H1 (cell line): Measurements from ENCODE around the gene MLEC. TPM values are rescaled to one million over a fixed set of nuclear protein-coding genes. Genes with fewer than 3 reads are reported as not detected.

ENCODE experiments used
- CTCF ChIA-PET: fragments of 300-600 bp; sonication (Branson Sonifier 250); formaldehyde crosslinking; loops from one replicate; lab custom pipeline; 2021; ENCODE audit not compliant: partially characterized antibody; lab: Charles Lee
- POLR2A ChIA-PET: fragments of 300-600 bp; sonication (Branson Sonifier 250); formaldehyde crosslinking; loops from one replicate; lab custom pipeline; 2021; ENCODE audit warnings: inconsistent platforms; ENCODE audit not compliant: partially characterized antibody; lab: Charles Lee
- DNase-seq, 2 experiments: peaks; one replicate each; pipeline versions ENCODE4 v3.0.0 to v3.0.0-alpha.2; 2010 to 2022; ENCODE audit warnings: low spot score in 2 of 2, low read depth in 1 of 2, mixed read lengths in 1 of 2
- FAIRE-seq: peaks from 2 replicates; lab custom pipeline; 2011; peaks lifted over from hg19 to GRCh38; lab: Jason Lieb, UNC
- H2AFZ ChIP-seq: 2 replicates; pipeline ENCODE4 v1.8.1; 2012; ENCODE audit warnings: low read length, inconsistent platforms
- H2AK5ac ChIP-seq: 2 replicates; pipeline ENCODE4 v1.6.1; 2013; ENCODE audit warnings: low read depth, low read length
- H2BK120ac ChIP-seq: replicated peaks from 2 replicates; pipeline ENCODE3; 2013; ENCODE audit warnings: low read depth, low read length, inconsistent platforms
- H2BK12ac ChIP-seq: 2 replicates; pipeline ENCODE4 v1.6.1; 2013; ENCODE audit warnings: low read depth, low read length
- H2BK15ac ChIP-seq: 2 replicates; pipeline ENCODE4 v1.6.1; 2013; ENCODE audit warnings: low read length
- H2BK20ac ChIP-seq: 2 replicates; pipeline ENCODE4 v1.6.1; 2013; ENCODE audit warnings: low read length
- H2BK5ac ChIP-seq: 2 replicates; pipeline ENCODE4 v1.6.1; 2013; ENCODE audit warnings: low read depth, low read length
- H3K14ac ChIP-seq: 2 replicates; pipeline ENCODE4 v1.6.1; 2013; ENCODE audit warnings: inconsistent platforms; ENCODE audit not compliant: insufficient read length
- H3K18ac ChIP-seq: 2 replicates; pipeline ENCODE4 v1.6.1; 2013; ENCODE audit warnings: low read length; ENCODE audit errors: extremely low read depth
- H3K23ac ChIP-seq: 2 replicates; pipeline ENCODE4 v1.6.1; 2013; ENCODE audit warnings: inconsistent platforms; ENCODE audit not compliant: insufficient read length
- H3K23me2 ChIP-seq: 2 replicates; pipeline ENCODE4 v1.6.1; 2013; ENCODE audit warnings: low read depth, low read length
- H3K27ac ChIP-seq: 2 replicates; pipeline ENCODE4 v1.6.1; 2011; ENCODE audit warnings: low read depth, low read length, inconsistent platforms
- H3K27me3 ChIP-seq, 4 experiments: replicated peaks in 1 of 4; 1 replicate in 1 of 4; 2 replicates in 3 of 4; pipeline versions ENCODE4 v1.6.1 to v1.8.1; 2011 to 2013; ENCODE audit warnings: low read length in 3 of 4, mild to moderate bottlenecking in 3 of 4, inconsistent platforms in 2 of 4, mixed read lengths in 2 of 4, moderate library complexity in 1 of 4; ENCODE audit not compliant: control insufficient read depth in 3 of 4, insufficient read depth in 3 of 4; ENCODE audit errors: extremely low read depth in 1 of 4
- H3K36me3 ChIP-seq, 4 experiments: 2 replicates each; pipeline versions ENCODE4 v1.6.1 to v1.8.1; 2011 to 2013; ENCODE audit warnings: mild to moderate bottlenecking in 4 of 4, low read length in 3 of 4, moderate library complexity in 2 of 4, control low read depth in 1 of 4, inconsistent platforms in 1 of 4; ENCODE audit not compliant: insufficient read depth in 4 of 4, control insufficient read depth in 2 of 4
- H3K4ac ChIP-seq: replicated peaks from 2 replicates; pipeline ENCODE3; 2013; ENCODE audit warnings: low read length, low read depth, mixed read lengths, inconsistent platforms; ENCODE audit not compliant: insufficient read length
- H3K4me1 ChIP-seq, 4 experiments: replicated peaks in 1 of 4; 1 replicate in 1 of 4; 2 replicates in 3 of 4; pipeline versions ENCODE4 v1.6.1 to v1.8.1; 2011 to 2013; ENCODE audit warnings: low read length in 3 of 4, inconsistent platforms in 2 of 4, mixed read lengths in 1 of 4; ENCODE audit not compliant: insufficient read depth in 4 of 4, control insufficient read depth in 3 of 4
- H3K4me2 ChIP-seq, 2 experiments: 2 replicates each; pipeline versions ENCODE4 v1.6.1 to v1.8.1; 2011 to 2013; ENCODE audit warnings: low read depth in 2 of 2, low read length in 2 of 2, control low read depth in 1 of 2, inconsistent platforms in 1 of 2, mild to moderate bottlenecking in 1 of 2; ENCODE audit not compliant: insufficient read depth in 1 of 2
- H3K4me3 ChIP-seq, 4 experiments: fragments of 200-600, 300-600 bp in 1 of 4; sonication (generic), shearing (Covaris generic), sonication (Bioruptor Twin) in 1 of 4; 2 replicates each; pipeline versions ENCODE4 v1.5.1 to v1.8.1; 2011 to 2016; ENCODE audit warnings: low read length in 4 of 4, low read depth in 3 of 4, control low read depth in 2 of 4, inconsistent platforms in 2 of 4, mild to moderate bottlenecking in 2 of 4, mixed read lengths in 1 of 4, moderate library complexity in 1 of 4; ENCODE audit not compliant: insufficient read depth in 2 of 4; ENCODE audit errors: extremely low read depth in 1 of 4
- H3K56ac ChIP-seq: replicated peaks from 2 replicates; pipeline ENCODE3; 2013; ENCODE audit warnings: low read depth, mild to moderate bottlenecking, mixed read lengths, low read length, inconsistent platforms; ENCODE audit not compliant: insufficient read length
- H3K79me1 ChIP-seq: 2 replicates; pipeline ENCODE4 v1.6.1; 2013; ENCODE audit warnings: low read depth, low read length, control low read depth
- H3K79me2 ChIP-seq, 2 experiments: 2 replicates each; pipeline versions ENCODE4 v1.6.1 to v1.8.1; 2012 to 2013; ENCODE audit warnings: low read length in 2 of 2, mild to moderate bottlenecking in 2 of 2, inconsistent platforms in 1 of 2; ENCODE audit not compliant: insufficient read depth in 2 of 2, control insufficient read depth in 1 of 2
- H3K9ac ChIP-seq, 4 experiments: replicated peaks in 1 of 4; 1 replicate in 1 of 4; 2 replicates in 3 of 4; pipeline versions ENCODE4 v1.6.1 to v1.8.1; 2011 to 2013; ENCODE audit warnings: low read depth in 3 of 4, low read length in 3 of 4, control low read depth in 2 of 4, mild to moderate bottlenecking in 2 of 4, moderate library complexity in 2 of 4, inconsistent platforms in 1 of 4; ENCODE audit errors: extremely low read depth in 1 of 4
- H3K9me3 ChIP-seq, 2 experiments: 2 replicates each; pipeline versions ENCODE4 v1.6.1 to v1.8.1; 2012 to 2013; ENCODE audit warnings: mild to moderate bottlenecking in 2 of 2, moderate library complexity in 2 of 2, control low read depth in 1 of 2, inconsistent platforms in 1 of 2, low read depth in 1 of 2, low read length in 1 of 2, mixed read lengths in 1 of 2; ENCODE audit not compliant: insufficient read depth in 2 of 2
- H4K20me1 ChIP-seq, 2 experiments: replicated peaks in 1 of 2; 2 replicates each; pipeline versions ENCODE3 to v1.8.1; 2011 to 2013; ENCODE audit warnings: inconsistent platforms in 2 of 2, low read length in 2 of 2, mild to moderate bottlenecking in 1 of 2; ENCODE audit not compliant: insufficient read depth in 2 of 2, control insufficient read depth in 1 of 2
- H4K5ac ChIP-seq: 2 replicates; pipeline ENCODE4 v1.6.1; 2013; ENCODE audit warnings: low read length, low read depth, mixed read lengths, inconsistent platforms; ENCODE audit not compliant: insufficient read length
- H4K8ac ChIP-seq: 2 replicates; pipeline ENCODE4 v1.8.0; 2013; ENCODE audit warnings: mild to moderate bottlenecking, moderate library complexity, low read length, inconsistent platforms; ENCODE audit not compliant: insufficient read depth; ENCODE audit errors: extremely low read depth
- H4K91ac ChIP-seq: replicated peaks from 2 replicates; pipeline ENCODE3; 2013; ENCODE audit warnings: low read length, mixed read lengths, inconsistent platforms; ENCODE audit not compliant: insufficient read length
- FOSL1 ChIP-seq: IDR thresholded peaks from 2 replicates; pipeline ENCODE4 v1.6.1; 2011; ENCODE audit warnings: mild to moderate bottlenecking, low read depth, low read length, moderate library complexity; ENCODE audit not compliant: insufficient read depth
- SIX5 ChIP-seq: IDR thresholded peaks from 2 replicates; pipeline ENCODE4 v1.6.1; 2011; ENCODE audit warnings: mild to moderate bottlenecking, low read depth, low read length
- WGBS, 2 experiments: shearing (Covaris generic) in 1 of 2; methylation state at CpG; one replicate each; pipeline versions ENCODE4 v1.1.6 to v1.1.7; 2013 to 2015; ENCODE audit warnings: low lambda C conversion rate in 2 of 2, mixed read lengths in 2 of 2, inconsistent platforms in 1 of 2, low coverage in 1 of 2, missing lambda C conversion rate in 1 of 2; ENCODE audit not compliant: insufficient replicate concordance in 2 of 2, insufficient coverage in 1 of 2, insufficient read length in 1 of 2; ENCODE audit errors: extremely low coverage in 1 of 2, missing lambda C conversion rate in 1 of 2; 5-methylcytosine and 5-hydroxymethylcytosine counted together
- polyA plus RNA-seq, 7 experiments: library from polyadenylated mRNA; depleted of rRNA in 3 of 7; stranded (reverse) in 5 of 7; unstranded in 2 of 7; fragments of >200 nt in 5 of 7; fragments of 200-250 nt in 2 of 7; gene quantifications; 1 replicate in 5 of 7; 2 replicates in 1 of 7; 4 replicates in 1 of 7; pipeline versions ENCODE4 v1.2.1 to v1.2.3, GENCODE V29; 2011 to 2013; ENCODE audit warnings: missing spikeins in 2 of 7, mixed read lengths in 2 of 7
- total RNA-seq: library from RNA; stranded (reverse); fragmentation: NEBNext Ultra II Directional; extraction: Animal tissue kit (Norgen Biotek cat#: 25700); gene quantifications from 2 replicates; pipeline ENCODE4 v1.2.1, GENCODE V29; 2021

Gene MLEC
- total and polyA plus RNA-seq, 2 of the 8 experiments (the other 6 are each of a cell fraction or from before 2014, with no cell fraction given) = 37.1 to 260 TPM

DNA sequence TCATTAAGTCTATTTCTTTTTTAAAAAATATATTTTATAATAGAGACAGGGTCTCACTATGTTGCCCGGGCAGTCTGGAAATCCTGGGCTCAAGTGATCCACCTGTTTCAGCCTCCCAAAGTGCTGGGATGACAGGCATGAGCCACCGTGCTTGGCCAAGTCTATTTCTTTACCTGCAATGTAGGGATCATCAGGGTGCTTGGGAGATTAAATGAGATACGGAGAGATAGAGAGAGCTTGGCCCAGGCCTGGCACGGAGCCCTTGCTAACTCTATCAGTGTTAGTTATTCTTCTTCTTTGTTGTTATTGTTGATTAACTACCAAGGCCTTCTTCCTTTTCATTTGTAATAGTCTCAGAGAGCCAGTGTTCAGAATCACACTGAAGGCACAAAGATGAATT lies 43.4 kb upstream of the MLEC start:
- Histone ChIP-seq H3K79me2 (no peaks in the 10 kb centered on the region), H2BK5ac (no peak overlapping the region), H2AK5ac (no peak overlapping the region), H3K27ac (no peak overlapping the region), H4K5ac (no peak overlapping the region), H3K23me2 (peaks cover 10% of the 10 kb centered on the region; the same call in 1 of the 2 replicates), H2BK120ac (no peak overlapping the region), H4K8ac (no peak overlapping the region), H3K18ac (no peak overlapping the region), H3K4me2 (no peak overlapping the region), H3K9me3 (no peaks in the 10 kb centered on the region), H2BK20ac (no peak overlapping the region), H4K20me1 (peaks cover 0 to 5% of the 10 kb centered on the region in 2 experiments), H2AFZ (no peak overlapping the region), H2BK15ac (no peak overlapping the region), H3K4ac (no peak overlapping the region), H3K79me1 (no peaks in the 10 kb centered on the region), H3K56ac (no peak overlapping the region), H3K4me1 (peaks cover 0 to 11% (median 8%) of the 10 kb centered on the region in 4 experiments; a peak in 5 of 7 replicates), H4K91ac (no peak overlapping the region), H3K36me3 (no peaks in the 10 kb centered on the region), H2BK12ac (no peak overlapping the region), H3K14ac (no peak overlapping the region), H3K4me3 (no peak overlapping the region), H3K23ac (no peak overlapping the region), H3K9ac (no peak overlapping the region), H3K27me3 (peaks cover 0 to 16% (median 12%) of the 10 kb centered on the region in 4 experiments; a peak in 4 of 7 replicates)
- CTCF ChIA-PET = interaction anchor here (1.6 to 7.5 kb wide), 4 partner anchors 15 to 62 kb away, joined by 3 to 111 read pairs (median 44); partner anchors contain the start of gene POP5
- FAIRE-seq = no peak
- POLR2A ChIA-PET = no interaction called here
- 84% methylated on average over 4 of the region's 4 CpGs; no CpG with 5 or more reads in 1 of the 2 experiments for WGBS, 2 experiments
- TF ChIP-seq FOSL1 (no peak), SIX5 (no peak)
- no peak for DNase-seq
